Measurements from ENCODE around the gene NBEAL2. TPM values are rescaled to one million over a fixed set of nuclear protein-coding genes. Genes with fewer than 3 reads are reported as not detected.
"Not testable (repeated sequence)": the region's sequence is repeated elsewhere in the genome, so short reads cannot be mapped to it uniquely, and the experiment has no call there.

NBEAL2 gene
- total RNA-seq, 1 donor, result 4.3 TPM

DNA sequence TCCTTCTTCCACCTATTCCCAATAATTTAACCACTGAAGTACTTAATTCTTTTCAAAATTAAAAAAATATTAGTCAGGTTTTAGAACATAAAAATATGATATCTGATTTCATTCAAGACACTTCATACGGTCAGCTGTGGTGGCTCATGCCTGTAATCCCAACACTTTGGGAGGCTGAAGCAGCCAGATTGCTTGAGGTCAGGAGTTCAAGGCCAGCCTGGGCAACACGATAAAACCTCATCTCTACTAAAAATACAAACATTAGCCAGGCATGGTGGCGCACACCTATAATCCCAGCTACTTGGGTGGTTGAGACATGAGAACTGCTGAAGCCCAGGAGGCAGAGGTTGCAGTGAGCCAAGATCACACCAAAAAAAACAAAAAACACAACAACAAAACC is 56.7 kb downstream of the NBEAL2 start:
- Histone ChIP-seq H3K27me3 (ENCODE audit: insufficient read depth, low read length) (no peaks in the 10 kb centered on the region), H3K79me2 (ENCODE audit: insufficient read depth, low read length) (peaks cover 3% of the 10 kb centered on the region), H3K4me3 (ENCODE audit: insufficient read depth, low read length) (no peak overlapping the region), H3K4me1 (ENCODE audit: insufficient read depth, low read length) (no peaks in the 10 kb centered on the region), H3K9me3 (ENCODE audit: low read depth, low read length) (no peaks in the 10 kb centered on the region), H3K36me3 (ENCODE audit: insufficient read depth, low read length) (peaks cover 42% of the 10 kb centered on the region), H3K27ac (ENCODE audit: low read depth, low read length) (no peak overlapping the region), H2AFZ (ENCODE audit: low read length) (no peak overlapping the region), H4K20me1 (ENCODE audit: insufficient read depth, low read length) (peaks cover 3% of the 10 kb centered on the region), H3K4me2 (ENCODE audit: insufficient read depth, low read length) (no peak overlapping the region)
- no peak for DNase-seq (ENCODE audit: insufficient read length, low spot score, missing footprints)
- TF ChIP-seq, protein P1, sequence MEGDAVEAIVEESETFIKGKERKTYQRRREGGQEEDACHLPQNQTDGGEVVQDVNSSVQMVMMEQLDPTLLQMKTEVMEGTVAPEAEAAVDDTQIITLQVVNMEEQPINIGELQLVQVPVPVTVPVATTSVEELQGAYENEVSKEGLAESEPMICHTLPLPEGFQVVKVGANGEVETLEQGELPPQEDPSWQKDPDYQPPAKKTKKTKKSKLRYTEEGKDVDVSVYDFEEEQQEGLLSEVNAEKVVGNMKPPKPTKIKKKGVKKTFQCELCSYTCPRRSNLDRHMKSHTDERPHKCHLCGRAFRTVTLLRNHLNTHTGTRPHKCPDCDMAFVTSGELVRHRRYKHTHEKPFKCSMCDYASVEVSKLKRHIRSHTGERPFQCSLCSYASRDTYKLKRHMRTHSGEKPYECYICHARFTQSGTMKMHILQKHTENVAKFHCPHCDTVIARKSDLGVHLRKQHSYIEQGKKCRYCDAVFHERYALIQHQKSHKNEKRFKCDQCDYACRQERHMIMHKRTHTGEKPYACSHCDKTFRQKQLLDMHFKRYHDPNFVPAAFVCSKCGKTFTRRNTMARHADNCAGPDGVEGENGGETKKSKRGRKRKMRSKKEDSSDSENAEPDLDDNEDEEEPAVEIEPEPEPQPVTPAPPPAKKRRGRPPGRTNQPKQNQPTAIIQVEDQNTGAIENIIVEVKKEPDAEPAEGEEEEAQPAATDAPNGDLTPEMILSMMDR (IDR thresholded peaks at IDR 0.05; ENCODE audit: extremely low read depth, low read depth, low read length), result no peak

DNA sequence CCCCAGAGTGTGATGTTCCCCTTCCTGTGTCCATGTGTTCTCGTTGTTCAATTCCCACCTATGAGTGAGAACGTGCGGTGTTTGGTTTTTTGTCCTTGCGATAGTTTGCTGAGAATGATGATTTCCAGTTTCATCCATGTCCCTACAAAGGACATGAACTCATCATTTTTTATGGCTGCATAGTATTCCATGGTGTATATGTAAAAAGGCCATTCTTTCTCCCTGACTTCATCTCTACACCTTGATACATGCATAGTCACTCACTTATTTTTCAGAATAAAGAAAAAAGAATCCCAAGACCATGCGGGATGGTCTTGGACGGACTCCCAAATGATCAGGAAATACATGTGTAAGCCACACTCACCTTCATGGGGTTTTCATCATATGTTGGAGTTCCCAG is 57.8 kb downstream of the NBEAL2 start:
- H3K9me3 ChIP-seq (ENCODE audit: low read depth, low read length); H3K4me1 ChIP-seq (ENCODE audit: insufficient read depth, low read length); DNase-seq (ENCODE audit: insufficient read length, low spot score, missing footprints); H3K27ac ChIP-seq (ENCODE audit: low read depth, low read length); H4K20me1 ChIP-seq (ENCODE audit: insufficient read depth, low read length); H3K79me2 ChIP-seq (ENCODE audit: insufficient read depth, low read length); H2AFZ ChIP-seq (ENCODE audit: low read length); H3K27me3 ChIP-seq (ENCODE audit: insufficient read depth, low read length); H3K4me3 ChIP-seq (ENCODE audit: insufficient read depth, low read length); H3K4me2 ChIP-seq (ENCODE audit: insufficient read depth, low read length): not testable (repeated sequence)
- H3K36me3 ChIP-seq (ENCODE audit: insufficient read depth, low read length), result peaks cover 53% of the 10 kb centered on the region

GRCh38 chr3:47041114-47041513 is 61.6 kb downstream of the NBEAL2 start:
- Histone ChIP-seq H2AFZ (ENCODE audit: low read length) (no peak overlapping the region), H3K36me3 (ENCODE audit: insufficient read depth, low read length) (peaks cover 45% of the 10 kb centered on the region)

GRCh38 chr3:47042231-47042791 is 62.8 kb downstream of the NBEAL2 start:
- Histone ChIP-seq H3K79me2 (ENCODE audit: insufficient read depth, low read length) (peaks cover 8% of the 10 kb centered on the region), H3K36me3 (ENCODE audit: insufficient read depth, low read length) (peaks cover 44% of the 10 kb centered on the region), H3K4me3 (ENCODE audit: insufficient read depth, low read length) (no peak overlapping the region), H4K20me1 (ENCODE audit: insufficient read depth, low read length) (no peaks in the 10 kb centered on the region), H3K4me2 (ENCODE audit: insufficient read depth, low read length) (no peak overlapping the region), H3K27me3 (ENCODE audit: insufficient read depth, low read length) (no peaks in the 10 kb centered on the region), H3K27ac (ENCODE audit: low read depth, low read length) (no peak overlapping the region), H3K9me3 (ENCODE audit: low read depth, low read length) (no peaks in the 10 kb centered on the region), H2AFZ (ENCODE audit: low read length) (no peak overlapping the region), H3K4me1 (ENCODE audit: insufficient read depth, low read length) (no peaks in the 10 kb centered on the region)
- TF ChIP-seq, protein P1 (IDR thresholded peaks at IDR 0.05; ENCODE audit: extremely low read depth, low read depth, low read length), result no peak
- no peak for DNase-seq (ENCODE audit: insufficient read length, low spot score, missing footprints)

More at GRCh38 chr3:47041114-47041513, 61.6 kb downstream of the NBEAL2 start:
- no peak for DNase-seq (ENCODE audit: insufficient read length, low spot score, missing footprints)
- Histone ChIP-seq H3K4me3 (ENCODE audit: insufficient read depth, low read length) (no peak overlapping the region), H3K4me1 (ENCODE audit: insufficient read depth, low read length) (no peaks in the 10 kb centered on the region), H3K27me3 (ENCODE audit: insufficient read depth, low read length) (no peaks in the 10 kb centered on the region), H3K9me3 (ENCODE audit: low read depth, low read length) (no peaks in the 10 kb centered on the region), H3K27ac (ENCODE audit: low read depth, low read length) (no peak overlapping the region), H4K20me1 (ENCODE audit: insufficient read depth, low read length) (no peaks in the 10 kb centered on the region), H3K79me2 (ENCODE audit: insufficient read depth, low read length) (peaks cover 5% of the 10 kb centered on the region), H3K4me2 (ENCODE audit: insufficient read depth, low read length) (no peak overlapping the region)
- TF ChIP-seq, protein P1 (IDR thresholded peaks at IDR 0.05; ENCODE audit: extremely low read depth, low read depth, low read length), result no peak
